Heart left ventricle (tissue), 16 donors: Measurements from ENCODE around the gene PRKN. TPM values are rescaled to one million over a fixed set of nuclear protein-coding genes. Genes with fewer than 3 reads are reported as not detected.

Experiments used
- ATAC-seq, 4 donors: fragments of 200-7000 bp; cut with Tn5 transposase; one replicate each; pipeline ENCODE4 v1.9.1; 2020 to 2022; ENCODE audit warnings: moderate library complexity in 4 of 4, mild to moderate bottlenecking in 3 of 4, moderate number of reproducible peaks in 1 of 4
- DNase-seq, 5 donors: peaks; one replicate each; pipeline ENCODE4 v3.0.0-alpha.2; 2020
- H3K27ac ChIP-seq, 12 donors: fragments of 200-600 bp; sonication (generic) in 4 of 12; one replicate each; pipeline versions ENCODE4 v1.5.0 to v1.8.0; 2016 to 2022; ENCODE audit warnings: mild to moderate bottlenecking in 2 of 12
- H3K27me3 ChIP-seq, 9 donors: fragments of 200-600 bp; sonication (generic) in 2 of 9; one replicate each; pipeline versions ENCODE4 v1.5.1 to v1.8.0; 2016 to 2022; ENCODE audit warnings: mild to moderate bottlenecking in 3 of 9
- H3K36me3 ChIP-seq, 9 donors: fragments of 200-600 bp; sonication (generic) in 2 of 9; one replicate each; pipeline versions ENCODE4 v1.5.0 to v1.8.0; 2018 to 2022; ENCODE audit warnings: mild to moderate bottlenecking in 2 of 9
- H3K4me1 ChIP-seq, 12 donors: fragments of 200-600 bp; sonication (generic) in 4 of 12; one replicate each; pipeline versions ENCODE4 v1.5.0 to v1.8.0; 2016 to 2022; ENCODE audit warnings: mild to moderate bottlenecking in 3 of 12
- H3K4me3 ChIP-seq, 12 donors: fragments of 200-600 bp; sonication (generic) in 4 of 12; one replicate each; pipeline versions ENCODE4 v1.5.0 to v1.8.0; 2017 to 2022; ENCODE audit warnings: mild to moderate bottlenecking in 9 of 12, moderate library complexity in 4 of 12
- H3K9me3 ChIP-seq, 12 donors: fragments of 200-600 bp; sonication (generic) in 4 of 12; one replicate each; pipeline versions ENCODE4 v1.5.0 to v1.8.0; 2016 to 2022; ENCODE audit warnings: mild to moderate bottlenecking in 1 of 12
- POLR2A ChIP-seq, 2 donors: fragments of 450-650 bp; IDR thresholded peaks; one replicate each; pipeline ENCODE4 v1.6.1; 2017; ENCODE audit warnings: antibody characterized with exemption in 2 of 2, mild to moderate bottlenecking in 2 of 2, moderate library complexity in 2 of 2
- WGBS, 4 donors: extraction: QIAGEN DNeasy Blood & Tissue Kit in 2 of 4; methylation state at CpG; one replicate each; pipeline versions ENCODE4 v1.1.5 to v1.1.7; 2013 to 2018; 5-methylcytosine and 5-hydroxymethylcytosine counted together
- intact Hi-C, 10 donors: fragments of 100-400 bp; cut with DNase I; formaldehyde crosslinking; loops; one replicate each; pipeline versions ENCODE4 v1.11.1 to v1.14.2; 2022
- polyA plus RNA-seq, 2 donors: library from polyadenylated mRNA; stranded (reverse); fragments of 200-250 nt; gene quantifications; one replicate each; pipeline ENCODE4 v1.2.3, GENCODE V29; 2013
- total RNA-seq, 9 donors: library from RNA; depleted of rRNA in 2 of 9; stranded (reverse); fragments of >200 nt in 2 of 9; fragmentation: NEBNext Ultra II Directional in 3 of 9; extraction: Animal tissue kit (Norgen Biotek cat#: 25700) in 3 of 9; gene quantifications; one replicate each; pipeline versions ENCODE4 v1.1.0 to v1.2.4, GENCODE V29; 2016 to 2023
- TF ChIP-seq, protein P1 (sequence below), 12 donors: fragments of 200-600 bp; sonication (generic) in 4 of 12; IDR thresholded peaks; one replicate each; pipeline versions ENCODE4 v1.5.0 to v1.8.0; 2018 to 2022; ENCODE audit warnings: antibody characterized with exemption in 12 of 12, mild to moderate bottlenecking in 5 of 12
- donor health status: ischemic (EF 13 %, LVEDD 7.1; RV severe dilation, severe dysfunction).
- donor health status: healthy with polysubstance abuse.
- donor health status: DM: no; HTN: yes; CAD: no.
- donor health status: DM: no; HTN: no; CAD: no.
- donor health status: ischemic (EF 25% LVEDD 6.9; RV normal size, moderate dysfunction).
- donor health status: ischemic (EF 25% LVEDD 5.7; RV mildly dilated, moderate dysfunction).
- donor health status: healthy.
- donor health status: DM: yes; HTN: yes; CAD: no.
- donor health status: ischemic (EF 35%, LVEDD 5.7; RV mildly dilated, moderate dysfunction).
- donor health status: nonischemic (EF 11% LVEDD 7.7; RV severe dilation, severe dysfunction).
- donor health status: DM: yes; HTN: yes; CAD: no.
- donor health status: PGD.
- donor health status: ischemic (EF 29% LVEDD 5.4; RV normal size, mild dysfunction).
- donor health status: nonischemic (EF 23%, LVEDD 6.1; RV moderate dilation, normal function).

Gene PRKN
- total and polyA plus RNA-seq, 11 donors: 3.4 to 32.5 (median 21.2) TPM

DNA sequence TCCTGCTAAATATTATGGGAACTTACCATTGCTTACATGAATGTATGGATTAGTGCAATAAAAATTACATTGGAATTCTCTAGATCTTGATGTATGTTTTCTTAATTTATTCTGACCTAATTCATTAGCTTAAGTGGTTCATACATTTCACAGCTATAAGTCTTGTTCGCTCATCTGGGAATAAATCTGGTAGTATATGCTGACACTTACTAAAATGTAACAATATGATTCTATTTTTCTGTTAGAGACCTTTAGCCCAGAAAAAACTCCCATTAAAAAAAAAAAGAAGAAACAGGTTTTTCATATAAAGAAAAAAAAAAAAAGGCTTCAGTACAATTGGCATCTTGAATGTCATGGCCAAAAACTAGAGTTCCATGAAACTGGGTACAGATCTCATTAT is 1059.6 kb downstream of the PRKN start:
- intact Hi-C loops: no loop called here
- Histone ChIP-seq H3K9me3 (peaks cover 0 to 8% (median 0%) of the 10 kb centered on the region in 12 donors), H3K4me1 (no peaks in the 10 kb centered on the region), H3K27me3 (no peaks in the 10 kb centered on the region), H3K27ac (no peak overlapping the region), H3K36me3 (no peaks in the 10 kb centered on the region), H3K4me3 (no peak overlapping the region)
- TF ChIP-seq, protein P1, sequence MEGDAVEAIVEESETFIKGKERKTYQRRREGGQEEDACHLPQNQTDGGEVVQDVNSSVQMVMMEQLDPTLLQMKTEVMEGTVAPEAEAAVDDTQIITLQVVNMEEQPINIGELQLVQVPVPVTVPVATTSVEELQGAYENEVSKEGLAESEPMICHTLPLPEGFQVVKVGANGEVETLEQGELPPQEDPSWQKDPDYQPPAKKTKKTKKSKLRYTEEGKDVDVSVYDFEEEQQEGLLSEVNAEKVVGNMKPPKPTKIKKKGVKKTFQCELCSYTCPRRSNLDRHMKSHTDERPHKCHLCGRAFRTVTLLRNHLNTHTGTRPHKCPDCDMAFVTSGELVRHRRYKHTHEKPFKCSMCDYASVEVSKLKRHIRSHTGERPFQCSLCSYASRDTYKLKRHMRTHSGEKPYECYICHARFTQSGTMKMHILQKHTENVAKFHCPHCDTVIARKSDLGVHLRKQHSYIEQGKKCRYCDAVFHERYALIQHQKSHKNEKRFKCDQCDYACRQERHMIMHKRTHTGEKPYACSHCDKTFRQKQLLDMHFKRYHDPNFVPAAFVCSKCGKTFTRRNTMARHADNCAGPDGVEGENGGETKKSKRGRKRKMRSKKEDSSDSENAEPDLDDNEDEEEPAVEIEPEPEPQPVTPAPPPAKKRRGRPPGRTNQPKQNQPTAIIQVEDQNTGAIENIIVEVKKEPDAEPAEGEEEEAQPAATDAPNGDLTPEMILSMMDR (IDR thresholded peaks at IDR 0.05): no peak
- TF ChIP-seq POLR2A (IDR thresholded peaks at IDR 0.05): no peak
- 94 to 97% (median 95%) methylated on average over 1 of the region's 1 CpG for WGBS, 4 donors
- no peak for ATAC-seq
- DNase-seq: no peak

DNA sequence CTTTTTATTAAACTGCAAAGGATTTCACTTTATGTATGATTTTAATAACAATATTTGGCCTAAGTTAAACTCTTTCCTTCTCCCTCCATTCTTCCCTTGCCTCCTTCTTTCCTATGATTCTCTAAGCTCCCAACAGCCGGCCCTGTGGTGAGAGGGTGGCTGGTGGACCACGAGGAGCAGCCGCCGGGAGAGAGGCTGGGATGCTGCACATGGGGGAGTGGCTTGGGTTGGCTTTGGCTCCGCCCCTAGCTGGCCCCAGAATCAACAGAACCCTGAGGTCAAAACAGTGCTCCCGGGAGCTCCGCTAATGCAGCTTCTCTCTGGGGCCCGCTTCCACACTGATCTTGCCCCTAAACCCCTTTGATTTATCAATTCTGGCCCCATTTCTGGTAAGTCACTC is 1063.9 kb downstream of the PRKN start:
- no peak overlapping the region for H3K27ac ChIP-seq
- 87 to 95% (median 94%) methylated on average over 8 of the region's 8 CpGs for WGBS, 4 donors
- H3K36me3 ChIP-seq: no peaks in the 10 kb centered on the region
- no peak for TF ChIP-seq POLR2A (IDR thresholded peaks at IDR 0.05)
- TF ChIP-seq, protein P1 (IDR thresholded peaks at IDR 0.05): no peak
- no peaks in the 10 kb centered on the region for H3K27me3 ChIP-seq
- H3K9me3 ChIP-seq: peaks cover 0 to 8% (median 0%) of the 10 kb centered on the region in 12 donors
- H3K4me1 ChIP-seq: no peaks in the 10 kb centered on the region
- H3K4me3 ChIP-seq: no peak overlapping the region
- intact Hi-C loops: no loop called here
- DNase-seq (no peak), ATAC-seq (no peak)

DNA sequence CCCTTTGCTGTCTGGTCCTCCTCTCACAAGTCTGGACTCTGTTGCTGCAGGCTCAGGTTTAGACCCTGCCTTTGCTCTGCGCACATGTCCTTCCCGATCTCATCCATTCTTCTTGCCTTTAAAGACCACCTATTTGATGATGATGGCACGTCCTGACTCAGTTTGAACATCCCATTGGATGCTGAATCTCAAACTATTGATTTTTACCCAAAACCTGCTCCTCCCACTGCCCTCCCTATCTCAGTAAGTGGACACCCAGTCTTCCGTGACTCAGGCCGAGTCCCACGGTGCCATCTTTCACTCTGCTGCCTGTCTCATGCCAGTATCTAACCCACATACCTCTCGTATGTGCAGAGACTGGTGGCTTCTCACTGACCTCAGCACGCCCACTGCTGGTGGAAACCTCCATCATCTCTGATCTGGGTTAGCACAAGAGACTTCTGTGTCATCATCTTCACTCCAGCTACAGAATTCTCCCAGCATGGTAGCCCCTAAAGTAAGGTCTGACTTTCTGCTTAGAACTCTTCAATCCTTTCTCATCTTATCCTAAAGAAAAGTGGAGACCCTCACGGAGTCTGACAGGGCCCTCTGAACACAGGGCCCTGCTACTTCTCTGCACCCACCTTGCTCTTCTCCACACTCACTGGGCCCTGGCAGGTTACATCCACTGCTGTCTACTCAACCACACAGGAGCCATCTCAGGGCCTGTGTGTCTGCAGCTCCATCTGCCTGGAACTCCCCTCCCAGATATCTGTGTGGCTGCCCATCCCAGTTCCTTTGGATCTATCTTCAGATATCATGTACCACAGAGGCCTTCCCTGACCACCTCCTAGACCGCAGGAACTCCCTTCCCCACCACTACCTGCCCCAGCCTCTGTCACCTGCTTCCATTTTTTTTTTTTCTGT is 1066.6 kb downstream of the PRKN start:
- H3K4me1 ChIP-seq: no peaks in the 10 kb centered on the region
- no peak for DNase-seq
- H3K4me3 ChIP-seq: no peak overlapping the region
- H3K27me3 ChIP-seq: no peaks in the 10 kb centered on the region
- intact Hi-C loops: no loop called here
- peaks cover 0 to 8% (median 0%) of the 10 kb centered on the region in 12 donors for H3K9me3 ChIP-seq
- no peak overlapping the region for H3K27ac ChIP-seq
- H3K36me3 ChIP-seq: no peaks in the 10 kb centered on the region
- WGBS, 4 donors: 94 to 97% (median 94%) methylated on average over 10 of the region's 10 CpGs
- TF ChIP-seq POLR2A (IDR thresholded peaks at IDR 0.05): no peak
- TF ChIP-seq, protein P1 (IDR thresholded peaks at IDR 0.05): no peak
- ATAC-seq: no peak

DNA sequence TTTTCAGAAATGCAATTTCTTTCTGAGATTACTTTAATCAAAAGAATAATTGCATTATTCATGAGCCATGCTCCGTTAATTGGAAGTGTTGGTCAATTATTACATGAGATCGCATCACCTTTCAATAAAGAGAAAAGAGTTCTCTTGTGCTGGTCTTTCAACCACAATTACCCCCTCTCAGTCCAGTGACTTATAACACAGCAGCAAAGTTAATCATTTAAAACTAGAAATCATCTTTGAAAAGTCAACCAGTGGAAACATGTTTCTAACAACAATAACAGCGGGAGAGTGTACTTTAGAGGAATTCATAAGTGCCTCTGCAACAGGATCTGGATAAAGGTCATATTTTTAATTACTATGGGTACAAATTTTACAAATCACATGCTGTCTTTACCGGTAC is 1069.4 kb downstream of the PRKN start:
- H3K4me1 ChIP-seq: no peaks in the 10 kb centered on the region
- H3K36me3 ChIP-seq: no peaks in the 10 kb centered on the region
- intact Hi-C loops: no loop called here
- ATAC-seq (no peak), DNase-seq (no peak)
- WGBS, 4 donors: 85 to 92% (median 89%) methylated on average over 4 of the region's 4 CpGs
- no peak overlapping the region for H3K4me3 ChIP-seq
- no peak overlapping the region for H3K27ac ChIP-seq
- H3K9me3 ChIP-seq: no peaks in the 10 kb centered on the region
- no peaks in the 10 kb centered on the region for H3K27me3 ChIP-seq
- TF ChIP-seq POLR2A (IDR thresholded peaks at IDR 0.05): no peak
- TF ChIP-seq, protein P1 (IDR thresholded peaks at IDR 0.05): no peak
